Measurements from ENCODE around the gene SP6. TPM values are rescaled to one million over a fixed set of nuclear protein-coding genes. Genes with fewer than 3 reads are reported as not detected.
A peak's percentile ranks its signal among the peaks of the same experiment; 100 is the strongest.

SP6 gene
- total RNA-seq, 2 donors from 2014 or later, result 2.7 TPM; not detected in 1

DNA sequence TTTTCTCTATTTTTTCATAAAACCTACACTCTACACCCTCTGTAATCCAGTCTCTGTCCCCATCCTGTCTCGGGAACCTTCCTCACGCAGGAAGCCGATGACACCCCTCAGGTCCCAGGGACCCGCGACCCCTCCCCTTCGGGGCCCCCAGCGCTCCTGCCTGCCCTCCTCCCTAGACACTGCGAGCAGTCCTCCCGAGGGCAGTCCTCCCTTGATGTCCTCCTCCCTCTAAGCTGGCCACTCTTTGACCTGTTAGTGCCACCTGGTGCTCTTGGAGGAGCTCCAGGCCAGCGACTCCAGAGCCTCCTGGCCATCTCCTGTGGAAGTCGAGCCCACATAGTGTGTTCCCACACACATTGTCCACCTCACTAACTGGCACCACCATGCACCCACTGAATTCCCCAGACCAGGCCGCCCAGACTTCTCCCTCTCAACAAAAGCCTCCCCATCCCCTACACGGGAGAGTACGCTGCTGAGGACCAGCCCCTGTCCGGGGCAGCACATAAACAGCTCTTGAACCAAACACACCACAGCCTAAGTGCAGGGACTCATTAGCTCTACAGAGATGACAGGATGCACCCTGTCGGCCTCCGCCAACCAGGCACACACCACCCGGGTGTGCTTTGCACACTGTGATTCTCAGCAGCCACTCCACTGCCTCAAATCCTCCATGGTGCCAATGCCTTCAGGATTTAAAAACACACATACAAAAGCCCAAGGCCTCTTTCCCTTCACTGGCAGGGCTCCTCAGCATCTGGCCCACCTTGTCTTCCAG is 38.6 kb downstream of the SP6 start:
- no peak for TF ChIP-seq CTCF (IDR thresholded peaks at IDR 0.05)
- no peak overlapping the region for H3K27ac ChIP-seq
- peaks cover 51% of the 10 kb centered on the region for H3K36me3 ChIP-seq

DNA sequence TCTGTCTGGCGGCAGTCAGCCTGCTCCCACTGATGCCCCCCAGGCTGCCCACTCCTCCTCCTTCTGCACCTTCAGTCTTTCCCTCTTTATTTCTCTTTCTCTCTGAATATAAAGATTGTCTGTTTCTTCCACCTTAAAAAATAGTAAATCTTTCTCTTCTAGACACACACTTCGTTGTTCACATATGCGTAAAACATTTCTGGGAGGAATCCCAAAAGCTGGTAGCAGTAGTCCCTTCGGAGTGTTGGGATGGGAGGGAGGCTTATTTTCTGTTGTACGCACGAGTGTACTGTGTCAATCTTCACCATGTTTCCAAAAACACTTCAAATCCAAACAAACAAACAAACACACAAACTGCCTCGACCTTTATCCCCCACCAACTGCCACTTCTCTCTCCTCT is 39.3 kb downstream of the SP6 start:
- H3K27ac ChIP-seq, result no peak overlapping the region

More for the DNA sequence above, 38.6 kb downstream of the SP6 start:
- H3K27me3 ChIP-seq, result no peaks in the 10 kb centered on the region
- peaks cover 0 to 16% of the 10 kb centered on the region in 2 donors for H3K4me1 ChIP-seq
- no peak overlapping the region for H3K4me3 ChIP-seq
- DNase-seq (ENCODE audit: low spot score), result no peak
- no peaks in the 10 kb centered on the region for H3K9me3 ChIP-seq

GRCh38 chr17:47810901-47811635 is 39.9 kb downstream of the SP6 start:
- H3K36me3 ChIP-seq, result peaks cover 40% of the 10 kb centered on the region
- no peak for DNase-seq (ENCODE audit: low spot score)
- no peaks in the 10 kb centered on the region for H3K27me3 ChIP-seq
- H3K9me3 ChIP-seq, result no peaks in the 10 kb centered on the region
- no peak overlapping the region for H3K4me3 ChIP-seq
- peak overlapping the region in 1 of 2 donors; percentile 27 for H3K27ac ChIP-seq
- H3K4me1 ChIP-seq, result peaks cover 0 to 17% of the 10 kb centered on the region in 2 donors
- no peak for TF ChIP-seq CTCF (IDR thresholded peaks at IDR 0.05)

More for the DNA sequence above, 39.3 kb downstream of the SP6 start:
- Histone ChIP-seq H3K9me3 (no peaks in the 10 kb centered on the region), H3K36me3 (peaks cover 47% of the 10 kb centered on the region), H3K4me3 (no peak overlapping the region), H3K4me1 (peaks cover 0 to 16% of the 10 kb centered on the region in 2 donors), H3K27me3 (no peaks in the 10 kb centered on the region)
- no peak for DNase-seq (ENCODE audit: low spot score)
- TF ChIP-seq CTCF (IDR thresholded peaks at IDR 0.05), result no peak

DNA sequence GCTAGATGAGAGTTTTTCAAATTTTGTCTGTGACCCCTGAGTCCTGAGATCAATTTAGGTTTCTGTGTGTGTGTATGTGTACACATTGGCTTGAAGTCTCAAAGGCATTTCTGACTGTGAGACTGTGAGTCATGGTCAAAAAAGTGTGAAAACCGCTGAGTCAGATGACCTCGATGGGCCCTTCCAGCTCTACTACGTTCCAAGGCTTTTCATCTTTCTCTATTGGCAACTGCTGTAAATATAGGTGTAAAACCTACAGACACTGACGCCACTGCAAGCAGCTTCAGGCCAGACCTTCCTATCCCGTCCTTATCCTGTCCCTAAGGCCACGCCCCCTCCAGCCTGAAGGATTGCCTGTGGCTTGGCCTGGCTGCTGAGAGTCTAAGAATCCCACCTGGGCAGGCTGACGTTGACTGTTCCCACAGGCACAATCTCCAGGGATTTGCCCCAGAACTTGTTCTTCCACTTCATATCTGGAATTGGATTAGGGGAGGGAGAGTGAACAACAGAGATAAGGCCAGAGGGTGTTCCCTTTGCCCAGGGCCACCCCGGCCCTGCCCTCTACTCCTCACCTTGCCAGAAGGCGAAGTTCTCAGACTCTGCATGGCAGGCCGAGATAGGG is 40.7 kb downstream of the SP6 start:
- TF ChIP-seq CTCF (IDR thresholded peaks at IDR 0.05), result no peak
- no peak overlapping the region for H3K4me3 ChIP-seq
- H3K4me1 ChIP-seq, result peaks cover 0 to 22% of the 10 kb centered on the region in 2 donors
- no peak for DNase-seq (ENCODE audit: low spot score)
- H3K27ac ChIP-seq, result peak overlapping the region in 1 of 2 donors; percentile 27
- peaks cover 33% of the 10 kb centered on the region for H3K36me3 ChIP-seq
- no peaks in the 10 kb centered on the region for H3K27me3 ChIP-seq
- H3K9me3 ChIP-seq, result no peaks in the 10 kb centered on the region

DNA sequence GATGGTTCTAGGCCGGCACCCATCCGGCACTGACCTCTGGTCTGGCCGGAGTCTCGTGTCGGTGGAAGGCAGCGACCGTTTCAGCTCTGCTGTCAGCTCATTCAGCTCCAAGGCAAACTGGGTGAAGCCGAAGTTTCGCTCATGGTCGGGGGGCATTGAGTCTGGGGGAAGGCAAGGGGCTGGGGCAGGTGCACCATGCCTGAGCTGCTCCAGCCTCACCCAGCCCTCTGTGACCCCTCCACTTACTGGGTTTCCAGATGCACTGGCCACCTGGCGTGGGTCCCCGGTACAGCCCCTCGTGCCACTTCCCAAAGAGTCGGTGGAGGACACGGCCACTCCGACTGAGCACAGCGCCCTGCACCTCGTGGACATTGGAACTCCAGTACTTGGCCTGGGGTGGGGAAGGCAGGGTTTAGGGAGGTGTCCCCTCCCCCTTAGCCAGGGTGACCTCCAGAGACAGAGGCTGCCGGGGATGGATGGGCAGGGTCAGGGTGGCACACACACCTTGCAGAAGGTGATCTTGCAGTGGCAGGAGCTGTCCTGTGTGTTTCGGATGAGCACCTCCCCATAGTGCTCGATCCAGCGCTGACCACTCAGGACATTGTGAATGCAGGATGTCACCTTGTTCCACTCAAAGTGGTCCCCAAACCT is 42.0 kb downstream of the SP6 start:
- no peak overlapping the region for H3K27ac ChIP-seq
- H3K9me3 ChIP-seq, result no peaks in the 10 kb centered on the region
- no peak overlapping the region for H3K4me3 ChIP-seq
- H3K4me1 ChIP-seq, result peaks cover 0 to 22% of the 10 kb centered on the region in 2 donors
- no peaks in the 10 kb centered on the region for H3K27me3 ChIP-seq
- no peak for DNase-seq (ENCODE audit: low spot score)
- no peak for TF ChIP-seq CTCF (IDR thresholded peaks at IDR 0.05)
- H3K36me3 ChIP-seq, result peaks cover 30% of the 10 kb centered on the region

Data from right atrium auricular region (tissue), 2 donors.